HepG2 (cell line): ENCODE results near the gene GTF2H1. TPM values are rescaled to one million over a fixed set of nuclear protein-coding genes. Genes with fewer than 3 reads are reported as not detected.

Experiments used
- ATF1 ChIP-seq: IDR thresholded peaks from 2 replicates; pipeline ENCODE4 v1.6.1; 2016; ENCODE audit warnings: mild to moderate bottlenecking, control low read depth
- E2F2 ChIP-seq: sonication (generic); formaldehyde crosslinking; IDR thresholded peaks from 2 replicates; pipeline ENCODE4 v1.4.0; 2020; ENCODE audit warnings: missing genetic modification reagents, borderline replicate concordance
- KAT2B ChIP-seq: fragments of 150-350 bp; IDR thresholded peaks from 2 replicates; pipeline ENCODE4 v1.6.1; 2014; ENCODE audit warnings: low read depth, low read length, borderline replicate concordance
- MED1 ChIP-seq: sonication (generic); formaldehyde crosslinking; IDR thresholded peaks from 2 replicates; pipeline ENCODE4 v1.4.0; 2020; ENCODE audit warnings: missing genetic modification reagents
- MXI1 ChIP-seq: IDR thresholded peaks from 3 replicates; pipeline ENCODE4 v1.6.1; 2012; ENCODE audit warnings: low read depth, low read length, inconsistent platforms, borderline replicate concordance
- MYC ChIP-seq: sonication (generic); formaldehyde crosslinking; IDR thresholded peaks from 2 replicates; pipeline ENCODE4 v1.9.0; 2021; ENCODE audit warnings: missing genetic modification reagents, borderline replicate concordance
- NFIC ChIP-seq: IDR thresholded peaks from 2 replicates; pipeline ENCODE4 v1.6.1; 2012; ENCODE audit warnings: mild to moderate bottlenecking, low read length, inconsistent platforms
- NRL ChIP-seq: sonication (generic); formaldehyde crosslinking; IDR thresholded peaks from 2 replicates; pipeline ENCODE4 v1.5.0; 2020; ENCODE audit warnings: missing genetic modification reagents, mild to moderate bottlenecking, moderate library complexity, borderline replicate concordance
- SAFB2 ChIP-seq: sonication (generic); formaldehyde crosslinking; IDR thresholded peaks from 2 replicates; pipeline ENCODE4 v1.5.1; 2020; ENCODE audit warnings: missing genetic modification reagents, low read depth, mild to moderate bottlenecking, borderline replicate concordance
- SKI ChIP-seq: fragments of 450-650 bp; IDR thresholded peaks from one replicate; pipeline ENCODE4 v1.6.1; 2018; ENCODE audit warnings: mild to moderate bottlenecking; ENCODE audit not compliant: partially characterized antibody
- SNAPC5 ChIP-seq: sonication (generic); formaldehyde crosslinking; IDR thresholded peaks from 2 replicates; pipeline ENCODE4 v1.8.1; 2023; ENCODE audit warnings: mild to moderate bottlenecking, missing genetic modification reagents, borderline replicate concordance
- SP140L ChIP-seq: sonication (generic); formaldehyde crosslinking; IDR thresholded peaks from 2 replicates; pipeline ENCODE4 v1.4.0; 2020; ENCODE audit warnings: missing genetic modification reagents, borderline replicate concordance
- ZBTB38 ChIP-seq: sonication (generic); formaldehyde crosslinking; IDR thresholded peaks from 2 replicates; pipeline ENCODE4 v1.5.1; 2020; ENCODE audit warnings: mild to moderate bottlenecking, missing genetic modification reagents
- ZFP82 ChIP-seq: sonication (generic); formaldehyde crosslinking; IDR thresholded peaks from 2 replicates; pipeline ENCODE4 v1.5.1; 2020; ENCODE audit warnings: mild to moderate bottlenecking, missing genetic modification reagents, borderline replicate concordance
- ZKSCAN8 ChIP-seq: IDR thresholded peaks from 2 replicates; pipeline ENCODE4 v1.6.1; 2016; ENCODE audit warnings: borderline replicate concordance, missing genetic modification reagents, missing compliant biosample characterization
- ZNF354B ChIP-seq: sonication (generic); formaldehyde crosslinking; IDR thresholded peaks from 2 replicates; pipeline ENCODE4 v1.8.0; 2022; ENCODE audit warnings: mild to moderate bottlenecking, missing genetic modification reagents
- ZNF460 ChIP-seq: sonication (generic); formaldehyde crosslinking; IDR thresholded peaks from 2 replicates; pipeline ENCODE4 v1.5.1; 2020; ENCODE audit warnings: missing genetic modification reagents, mild to moderate bottlenecking, borderline replicate concordance
- ZNF550 ChIP-seq: sonication (generic); formaldehyde crosslinking; IDR thresholded peaks from 2 replicates; pipeline ENCODE4 v1.4.0; 2020; ENCODE audit warnings: mild to moderate bottlenecking, missing genetic modification reagents, borderline replicate concordance
- ZNF629 ChIP-seq: sonication (generic); formaldehyde crosslinking; conservative IDR thresholded peaks from 2 replicates; pipeline ENCODE4 v1.5.0; 2020; ENCODE audit warnings: missing genetic modification reagents
- polyA plus RNA-seq, 8 experiments: library from polyadenylated mRNA; depleted of rRNA in 3 of 8; stranded (reverse) in 7 of 8; unstranded in 1 of 8; fragments of >200 nt; fragmentation: Illumina TruSeq in 4 of 8; extraction: Trizol in 4 of 8; gene quantifications; 2 replicates each; pipeline versions ENCODE4 v1.2.1 to v1.2.3, GENCODE V29; 2011 to 2016; ENCODE audit warnings: low read depth in 4 of 8, missing spikeins in 1 of 8, mixed read lengths in 1 of 8; ENCODE audit not compliant: insufficient read depth in 1 of 8
- total RNA-seq, 5 experiments: library from RNA; depleted of rRNA; stranded (reverse); fragments of >200 nt; fragmentation: Illumina TruSeq; extraction: Trizol; gene quantifications; 2 replicates each; pipeline ENCODE4 v1.2.3, GENCODE V29; 2016; ENCODE audit warnings: low read depth in 1 of 5
- TF ChIP-seq, protein P1 (sequence below): sonication (generic); formaldehyde crosslinking; IDR thresholded peaks from one replicate; pipeline ENCODE4 v1.5.1; 2020; ENCODE audit warnings: mild to moderate bottlenecking, missing genetic modification reagents; ENCODE audit errors: not compliant biosample characterization

The GTF2H1 gene
- total and polyA plus RNA-seq, 2 of the 13 experiments (the other 11 are each of a cell fraction or from before 2014, with no cell fraction given): 15.7 to 51.4 TPM

DNA sequence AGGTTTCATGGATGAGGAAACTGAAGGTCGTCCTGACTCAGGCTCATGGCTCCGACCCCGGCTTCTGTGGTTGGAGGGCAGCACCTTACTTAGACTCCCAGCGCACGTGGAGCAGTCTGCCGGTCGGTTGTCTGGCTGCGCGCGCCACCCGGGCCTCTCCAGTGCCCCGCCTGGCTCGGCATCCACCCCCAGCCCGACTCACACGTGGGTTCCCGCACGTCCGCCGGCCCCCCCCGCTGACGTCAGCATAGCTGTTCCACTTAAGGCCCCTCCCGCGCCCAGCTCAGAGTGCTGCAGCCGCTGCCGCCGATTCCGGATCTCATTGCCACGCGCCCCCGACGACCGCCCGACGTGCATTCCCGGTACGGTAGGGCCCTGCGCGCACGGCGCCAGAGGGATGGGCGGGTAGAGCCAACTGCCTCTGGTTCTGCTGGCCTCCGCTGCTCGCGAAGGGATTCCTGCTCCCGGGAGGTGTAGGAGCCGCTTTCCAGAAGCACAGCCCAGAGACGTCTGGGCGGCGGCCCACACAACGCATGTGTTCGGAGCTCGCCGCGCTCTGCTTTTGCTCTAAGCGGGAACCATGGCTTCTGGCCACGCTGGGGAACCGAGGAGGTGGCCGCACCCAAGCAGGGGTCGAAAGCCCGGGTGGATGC, 72.0 kb downstream of the GTF2H1 start, which contains the start of gene LDHA (continued):
- TF ChIP-seq SKI (peak; percentile 80), ZNF460 (CRISPR knock-in tag) (no peak; the same call in 1 of the 2 replicates), ZFP82 (CRISPR knock-in tag) (peak; percentile 61; the same call in 1 of the 2 replicates), ZNF550 (no peak), ZNF629 (CRISPR knock-in tag) (no peak; the same call in 1 of the 2 replicates), SNAPC5 (CRISPR knock-in tag) (no peak; the same call in 1 of the 2 replicates), MYC (CRISPR knock-in tag) (peak; percentile 99), ZNF354B (CRISPR knock-in tag) (peak; percentile 99), E2F2 (CRISPR knock-in tag) (peak; percentile 87; the same call in 1 of the 2 replicates), SAFB2 (CRISPR knock-in tag) (peak; percentile 80), MXI1 (peak; percentile 98), ZBTB38 (peak; percentile 96), ZKSCAN8 (CRISPR knock-in tag) (no peak; the same call in 1 of the 2 replicates), NRL (CRISPR knock-in tag) (peak; percentile 97), MED1 (peak; percentile 98), NFIC (no peak), ATF1 (peak; percentile 94), SP140L (CRISPR knock-in tag) (peak; percentile 96; the same call in 1 of the 2 replicates), KAT2B (no peak)
- TF ChIP-seq, protein P1, sequence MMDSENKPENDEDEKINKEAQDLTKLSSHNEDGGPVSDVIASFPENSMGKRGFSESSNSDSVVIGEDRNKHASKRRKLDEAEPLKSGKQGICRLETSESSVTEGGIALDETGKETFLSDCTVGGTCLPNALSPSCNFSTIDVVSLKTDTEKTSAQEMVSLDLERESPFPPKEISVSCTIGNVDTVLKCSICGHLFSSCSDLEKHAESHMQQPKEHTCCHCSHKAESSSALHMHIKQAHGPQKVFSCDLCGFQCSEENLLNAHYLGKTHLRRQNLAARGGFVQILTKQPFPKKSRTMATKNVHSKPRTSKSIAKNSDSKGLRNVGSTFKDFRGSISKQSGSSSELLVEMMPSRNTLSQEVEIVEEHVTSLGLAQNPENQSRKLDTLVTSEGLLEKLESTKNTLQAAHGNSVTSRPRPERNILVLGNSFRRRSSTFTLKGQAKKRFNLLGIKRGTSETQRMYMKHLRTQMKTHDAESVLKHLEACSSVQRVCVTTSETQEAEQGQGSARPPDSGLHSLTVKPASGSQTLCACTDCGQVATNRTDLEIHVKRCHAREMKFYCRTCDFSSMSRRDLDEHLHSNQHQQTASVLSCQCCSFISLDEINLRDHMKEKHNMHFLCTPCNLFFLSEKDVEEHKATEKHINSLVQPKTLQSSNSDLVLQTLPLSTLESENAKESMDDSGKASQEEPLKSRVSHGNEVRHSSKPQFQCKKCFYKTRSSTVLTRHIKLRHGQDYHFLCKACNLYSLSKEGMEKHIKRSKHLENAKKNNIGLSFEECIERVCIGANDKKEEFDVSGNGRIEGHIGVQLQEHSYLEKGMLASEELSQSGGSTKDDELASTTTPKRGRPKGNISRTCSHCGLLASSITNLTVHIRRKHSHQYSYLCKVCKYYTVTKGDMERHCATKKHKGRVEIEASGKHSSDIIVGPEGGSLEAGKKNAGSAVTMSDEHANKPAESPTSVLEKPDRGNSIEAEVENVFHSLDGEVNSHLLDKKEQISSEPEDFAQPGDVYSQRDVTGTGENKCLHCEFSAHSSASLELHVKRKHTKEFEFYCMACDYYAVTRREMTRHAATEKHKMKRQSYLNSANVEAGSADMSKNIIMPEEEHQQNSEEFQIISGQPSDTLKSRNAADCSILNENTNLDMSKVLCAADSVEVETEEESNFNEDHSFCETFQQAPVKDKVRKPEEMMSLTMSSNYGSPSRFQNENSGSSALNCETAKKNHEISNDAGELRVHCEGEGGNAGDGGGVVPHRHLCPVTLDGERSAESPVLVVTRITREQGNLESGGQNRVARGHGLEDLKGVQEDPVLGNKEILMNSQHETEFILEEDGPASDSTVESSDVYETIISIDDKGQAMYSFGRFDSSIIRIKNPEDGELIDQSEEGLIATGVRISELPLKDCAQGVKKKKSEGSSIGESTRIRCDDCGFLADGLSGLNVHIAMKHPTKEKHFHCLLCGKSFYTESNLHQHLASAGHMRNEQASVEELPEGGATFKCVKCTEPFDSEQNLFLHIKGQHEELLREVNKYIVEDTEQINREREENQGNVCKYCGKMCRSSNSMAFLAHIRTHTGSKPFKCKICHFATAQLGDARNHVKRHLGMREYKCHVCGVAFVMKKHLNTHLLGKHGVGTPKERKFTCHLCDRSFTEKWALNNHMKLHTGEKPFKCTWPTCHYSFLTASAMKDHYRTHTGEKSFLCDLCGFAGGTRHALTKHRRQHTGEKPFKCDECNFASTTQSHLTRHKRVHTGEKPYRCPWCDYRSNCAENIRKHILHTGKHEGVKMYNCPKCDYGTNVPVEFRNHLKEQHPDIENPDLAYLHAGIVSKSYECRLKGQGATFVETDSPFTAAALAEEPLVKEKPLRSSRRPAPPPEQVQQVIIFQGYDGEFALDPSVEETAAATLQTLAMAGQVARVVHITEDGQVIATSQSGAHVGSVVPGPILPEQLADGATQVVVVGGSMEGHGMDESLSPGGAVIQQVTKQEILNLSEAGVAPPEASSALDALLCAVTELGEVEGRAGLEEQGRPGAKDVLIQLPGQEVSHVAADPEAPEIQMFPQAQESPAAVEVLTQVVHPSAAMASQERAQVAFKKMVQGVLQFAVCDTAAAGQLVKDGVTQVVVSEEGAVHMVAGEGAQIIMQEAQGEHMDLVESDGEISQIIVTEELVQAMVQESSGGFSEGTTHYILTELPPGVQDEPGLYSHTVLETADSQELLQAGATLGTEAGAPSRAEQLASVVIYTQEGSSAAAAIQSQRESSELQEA (CRISPR knock-in tag): peak; percentile 92
